ENCODE measurements around the gene CYB5RL.
"Not testable (repeated sequence)": the region's sequence is repeated elsewhere in the genome, so short reads cannot be mapped to it uniquely, and the experiment has no call there.

The CYB5RL gene

GRCh38 chr1:54166357-54166756 is 33.5 kb downstream of the CYB5RL start:
- H3K4me3 Mint-ChIP-seq; H3K4me1 Mint-ChIP-seq (ENCODE audit: low read depth); H3K27ac Mint-ChIP-seq; H3K36me3 Mint-ChIP-seq (ENCODE audit: low read depth); H3K27me3 Mint-ChIP-seq (ENCODE audit: low read depth); H3K9me3 Mint-ChIP-seq: not testable (repeated sequence)

GRCh38 chr1:54165146-54165545 is 34.7 kb downstream of the CYB5RL start:
- H3K4me3 Mint-ChIP-seq, result no peak overlapping the region
- H3K27ac Mint-ChIP-seq, result no peak overlapping the region
- H3K27me3 Mint-ChIP-seq (ENCODE audit: low read depth), result no peaks in the 10 kb centered on the region
- H3K4me1 Mint-ChIP-seq (ENCODE audit: low read depth), result no peaks in the 10 kb centered on the region
- no peaks in the 10 kb centered on the region for H3K9me3 Mint-ChIP-seq
- H3K36me3 Mint-ChIP-seq (ENCODE audit: low read depth), result no peaks in the 10 kb centered on the region

GRCh38 chr1:54163573-54163972 is 36.3 kb downstream of the CYB5RL start:
- no peaks in the 10 kb centered on the region for H3K27me3 Mint-ChIP-seq (ENCODE audit: low read depth)
- H3K36me3 Mint-ChIP-seq (ENCODE audit: low read depth), result no peaks in the 10 kb centered on the region
- H3K4me3 Mint-ChIP-seq, result no peak overlapping the region
- no peaks in the 10 kb centered on the region for H3K9me3 Mint-ChIP-seq
- no peak overlapping the region for H3K27ac Mint-ChIP-seq
- H3K4me1 Mint-ChIP-seq (ENCODE audit: low read depth), result no peaks in the 10 kb centered on the region

GRCh38 chr1:54163051-54163450 is 36.8 kb downstream of the CYB5RL start:
- H3K27ac Mint-ChIP-seq, result no peak overlapping the region
- no peaks in the 10 kb centered on the region for H3K36me3 Mint-ChIP-seq (ENCODE audit: low read depth)
- H3K9me3 Mint-ChIP-seq, result no peaks in the 10 kb centered on the region

GRCh38 chr1:54161495-54162168 is 38.2 kb downstream of the CYB5RL start:
- Mint-ChIP-seq H3K27me3 (ENCODE audit: low read depth) (no peaks in the 10 kb centered on the region), H3K9me3 (no peaks in the 10 kb centered on the region), H3K27ac (no peak overlapping the region), H3K4me1 (ENCODE audit: low read depth) (no peaks in the 10 kb centered on the region), H3K36me3 (ENCODE audit: low read depth) (no peaks in the 10 kb centered on the region), H3K4me3 (no peak overlapping the region)

More at GRCh38 chr1:54163051-54163450, 36.8 kb downstream of the CYB5RL start:
- H3K4me3 Mint-ChIP-seq, result no peak overlapping the region
- no peaks in the 10 kb centered on the region for H3K27me3 Mint-ChIP-seq (ENCODE audit: low read depth)
- no peaks in the 10 kb centered on the region for H3K4me1 Mint-ChIP-seq (ENCODE audit: low read depth)

- no peak overlapping the region for H3K27ac Mint-ChIP-seq
- H3K27me3 Mint-ChIP-seq (ENCODE audit: low read depth), result no peaks in the 10 kb centered on the region
- H3K4me3 Mint-ChIP-seq, result no peak overlapping the region
- no peaks in the 10 kb centered on the region for H3K4me1 Mint-ChIP-seq (ENCODE audit: low read depth)
- H3K9me3 Mint-ChIP-seq, result no peaks in the 10 kb centered on the region
- H3K36me3 Mint-ChIP-seq (ENCODE audit: low read depth), result no peaks in the 10 kb centered on the region
Observed at GRCh38 chr1:54160351-54160750, 39.5 kb downstream of the CYB5RL start.

GRCh38 chr1:54159733-54160316 is 40.0 kb downstream of the CYB5RL start:
- Mint-ChIP-seq H3K9me3 (no peaks in the 10 kb centered on the region), H3K27ac (no peak overlapping the region), H3K4me1 (ENCODE audit: low read depth) (no peaks in the 10 kb centered on the region), H3K4me3 (no peak overlapping the region), H3K27me3 (ENCODE audit: low read depth) (no peaks in the 10 kb centered on the region), H3K36me3 (ENCODE audit: low read depth) (no peaks in the 10 kb centered on the region)

GRCh38 chr1:54158071-54158470 is 41.8 kb downstream of the CYB5RL start:
- Mint-ChIP-seq H3K4me1 (ENCODE audit: low read depth) (no peaks in the 10 kb centered on the region), H3K27ac (no peak overlapping the region), H3K27me3 (ENCODE audit: low read depth) (no peaks in the 10 kb centered on the region), H3K36me3 (ENCODE audit: low read depth) (no peaks in the 10 kb centered on the region), H3K9me3 (no peaks in the 10 kb centered on the region), H3K4me3 (no peak overlapping the region)

GRCh38 chr1:54157401-54157800 is 42.4 kb downstream of the CYB5RL start:
- Mint-ChIP-seq H3K4me3 (no peak overlapping the region), H3K36me3 (ENCODE audit: low read depth) (no peaks in the 10 kb centered on the region), H3K4me1 (ENCODE audit: low read depth) (no peaks in the 10 kb centered on the region), H3K9me3 (no peaks in the 10 kb centered on the region), H3K27ac (no peak overlapping the region), H3K27me3 (ENCODE audit: low read depth) (no peaks in the 10 kb centered on the region)

- Mint-ChIP-seq H3K36me3 (ENCODE audit: low read depth) (no peaks in the 10 kb centered on the region), H3K4me1 (ENCODE audit: low read depth) (no peaks in the 10 kb centered on the region), H3K9me3 (no peaks in the 10 kb centered on the region), H3K27ac (no peak overlapping the region), H3K4me3 (no peak overlapping the region), H3K27me3 (ENCODE audit: low read depth) (no peaks in the 10 kb centered on the region)
Observed at GRCh38 chr1:54156986-54157385, 42.8 kb downstream of the CYB5RL start.

GRCh38 chr1:54156201-54156600 is 43.6 kb downstream of the CYB5RL start:
- no peaks in the 10 kb centered on the region for H3K9me3 Mint-ChIP-seq
- H3K27me3 Mint-ChIP-seq (ENCODE audit: low read depth), result no peaks in the 10 kb centered on the region
- no peaks in the 10 kb centered on the region for H3K36me3 Mint-ChIP-seq (ENCODE audit: low read depth)
- H3K4me3 Mint-ChIP-seq, result no peak overlapping the region
- no peak overlapping the region for H3K27ac Mint-ChIP-seq
- H3K4me1 Mint-ChIP-seq (ENCODE audit: low read depth), result no peaks in the 10 kb centered on the region

- H3K4me1 Mint-ChIP-seq (ENCODE audit: low read depth), result no peaks in the 10 kb centered on the region
- no peaks in the 10 kb centered on the region for H3K27me3 Mint-ChIP-seq (ENCODE audit: low read depth)
- H3K4me3 Mint-ChIP-seq, result no peak overlapping the region
- H3K9me3 Mint-ChIP-seq, result no peaks in the 10 kb centered on the region
- H3K36me3 Mint-ChIP-seq (ENCODE audit: low read depth), result no peaks in the 10 kb centered on the region
- H3K27ac Mint-ChIP-seq, result no peak overlapping the region
Observed at GRCh38 chr1:54153535-54154439, 46.0 kb downstream of the CYB5RL start.

GRCh38 chr1:54152696-54153095 is 47.1 kb downstream of the CYB5RL start, which contains the start of gene CDCP2:
Gene CDCP2 (minus strand): TSS chr1:54153000. CDS start chr1:54152922, 78 bp downstream.
- Mint-ChIP-seq H3K27me3 (ENCODE audit: low read depth) (peaks cover 3% of the 10 kb centered on the region), H3K4me3 (no peak within 1 kb of the TSS), H3K4me1 (ENCODE audit: low read depth) (no peaks in the 10 kb centered on the region), H3K9me3 (no peaks in the 10 kb centered on the region), H3K27ac (no peak within 1 kb of the TSS), H3K36me3 (ENCODE audit: low read depth) (no peaks in the 10 kb centered on the region)

GRCh38 chr1:54151013-54151412 is 48.8 kb downstream of the CYB5RL start:
- Mint-ChIP-seq H3K9me3 (no peaks in the 10 kb centered on the region), H3K27me3 (ENCODE audit: low read depth) (peaks cover 3% of the 10 kb centered on the region), H3K27ac (no peak overlapping the region), H3K4me3 (no peak overlapping the region), H3K36me3 (ENCODE audit: low read depth) (no peaks in the 10 kb centered on the region), H3K4me1 (ENCODE audit: low read depth) (no peaks in the 10 kb centered on the region)

Data from T-helper 1 cell treated with Interleukin-12 subunit alpha and Interleukin-12 subunit beta and Interleukin-4 antibody, amounts not matched to agents 30 μg/mL and 1 μg/mL, for 36 hours (primary cell).